NB4 (cell line): ENCODE measurements around the gene FGF7.

Source experiments
- POLR2A ChIP-seq: IDR thresholded peaks from 2 replicates; pipeline ENCODE4 v1.6.1; 2011; ENCODE audit warnings: mild to moderate bottlenecking; ENCODE audit not compliant: insufficient read length; ENCODE audit errors: extremely low read depth
- TF ChIP-seq, protein P1 (sequence below): IDR thresholded peaks from 2 replicates; pipeline ENCODE4 v1.6.1; 2011; ENCODE audit warnings: low read depth, low read length
- TF ChIP-seq, protein P2 (sequence below): IDR thresholded peaks from one replicate; pipeline ENCODE4 v1.5.1; 2012; ENCODE audit warnings: low read depth, low read length

DNA sequence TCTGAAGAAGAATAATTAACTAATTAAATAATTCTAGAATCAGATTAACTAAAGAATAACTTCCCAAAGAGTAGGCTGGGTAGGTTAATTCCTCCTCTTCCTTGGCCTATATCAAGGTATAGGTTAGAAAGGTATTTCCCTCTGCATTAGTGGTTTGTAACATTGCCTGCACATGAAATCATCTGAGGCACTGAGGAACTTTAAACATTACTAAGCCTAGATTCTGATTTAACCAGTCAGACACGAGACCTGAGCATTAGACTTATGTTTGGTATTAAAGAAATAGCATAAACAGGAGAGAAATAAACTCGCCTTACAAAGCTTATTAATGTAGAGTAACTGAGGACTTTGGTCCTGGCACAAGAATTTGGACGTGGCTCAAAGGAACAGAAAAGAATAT, 84.2 kb downstream of the FGF7 start:
- no peak for TF ChIP-seq POLR2A
- TF ChIP-seq, protein P1, sequence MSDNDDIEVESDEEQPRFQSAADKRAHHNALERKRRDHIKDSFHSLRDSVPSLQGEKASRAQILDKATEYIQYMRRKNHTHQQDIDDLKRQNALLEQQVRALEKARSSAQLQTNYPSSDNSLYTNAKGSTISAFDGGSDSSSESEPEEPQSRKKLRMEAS: no peak
- TF ChIP-seq, protein P2, sequence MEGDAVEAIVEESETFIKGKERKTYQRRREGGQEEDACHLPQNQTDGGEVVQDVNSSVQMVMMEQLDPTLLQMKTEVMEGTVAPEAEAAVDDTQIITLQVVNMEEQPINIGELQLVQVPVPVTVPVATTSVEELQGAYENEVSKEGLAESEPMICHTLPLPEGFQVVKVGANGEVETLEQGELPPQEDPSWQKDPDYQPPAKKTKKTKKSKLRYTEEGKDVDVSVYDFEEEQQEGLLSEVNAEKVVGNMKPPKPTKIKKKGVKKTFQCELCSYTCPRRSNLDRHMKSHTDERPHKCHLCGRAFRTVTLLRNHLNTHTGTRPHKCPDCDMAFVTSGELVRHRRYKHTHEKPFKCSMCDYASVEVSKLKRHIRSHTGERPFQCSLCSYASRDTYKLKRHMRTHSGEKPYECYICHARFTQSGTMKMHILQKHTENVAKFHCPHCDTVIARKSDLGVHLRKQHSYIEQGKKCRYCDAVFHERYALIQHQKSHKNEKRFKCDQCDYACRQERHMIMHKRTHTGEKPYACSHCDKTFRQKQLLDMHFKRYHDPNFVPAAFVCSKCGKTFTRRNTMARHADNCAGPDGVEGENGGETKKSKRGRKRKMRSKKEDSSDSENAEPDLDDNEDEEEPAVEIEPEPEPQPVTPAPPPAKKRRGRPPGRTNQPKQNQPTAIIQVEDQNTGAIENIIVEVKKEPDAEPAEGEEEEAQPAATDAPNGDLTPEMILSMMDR: no peak
